C4-2B (cell line): Measurements from ENCODE around the gene CLIP4.

Experiments
- H3K27ac ChIP-seq: fragments of 450-650 bp; 2 replicates; pipeline ENCODE4 v1.5.1; 2017
- CTCF ChIP-seq: fragments of 450-650 bp; conservative IDR thresholded peaks from 2 replicates; pipeline ENCODE4 v1.5.1; 2017; ENCODE audit warnings: mild to moderate bottlenecking
- ZFX ChIP-seq: fragments of 450-650 bp; IDR thresholded peaks from 2 replicates; pipeline ENCODE4 v1.6.1; 2017

CLIP4 gene

GRCh38 chr2:29143657-29144056, 28.4 kb downstream of the CLIP4 start:
- TF ChIP-seq ZFX = no peak
- no peak for TF ChIP-seq CTCF
- H3K27ac ChIP-seq = no peak overlapping the region

- TF ChIP-seq ZFX = no peak
- no peak for TF ChIP-seq CTCF
- H3K27ac ChIP-seq = no peak overlapping the region
These were observed 31.0 kb downstream of the CLIP4 start for GRCh38 chr2:29146197-29146596.

- no peak overlapping the region for H3K27ac ChIP-seq
- TF ChIP-seq ZFX = no peak
- TF ChIP-seq CTCF = no peak
These were observed 32.7 kb downstream of the CLIP4 start for GRCh38 chr2:29147963-29148362.

- H3K27ac ChIP-seq = no peak overlapping the region
- no peak for TF ChIP-seq ZFX
- no peak for TF ChIP-seq CTCF
These were observed 39.4 kb downstream of the CLIP4 start for GRCh38 chr2:29154610-29155009.

- TF ChIP-seq CTCF (no peak), ZFX (no peak)
These were observed 40.4 kb downstream of the CLIP4 start for GRCh38 chr2:29155578-29155977.

GRCh38 chr2:29157131-29157530, 41.9 kb downstream of the CLIP4 start:
- TF ChIP-seq CTCF (no peak), ZFX (no peak)
- H3K27ac ChIP-seq = no peak overlapping the region

More at GRCh38 chr2:29155578-29155977, 40.4 kb downstream of the CLIP4 start:
- no peak overlapping the region for H3K27ac ChIP-seq

- no peak overlapping the region for H3K27ac ChIP-seq
- no peak for TF ChIP-seq ZFX
These were observed 43.9 kb downstream of the CLIP4 start for GRCh38 chr2:29159125-29159524.

- no peak overlapping the region for H3K27ac ChIP-seq
- TF ChIP-seq CTCF (no peak), ZFX (no peak)
These were observed 45.0 kb downstream of the CLIP4 start for GRCh38 chr2:29160184-29160583.
